Mammary epithelial cell (primary cell): ENCODE measurements around the gene KAZN.

Experiments
- CTCF ChIP-seq, 2 donors: IDR thresholded peaks in 1 of 2; conservative IDR thresholded peaks in 1 of 2; 2 replicates each; pipeline ENCODE4 v1.5.1; 2011 to 2012; ENCODE audit warnings: inconsistent platforms in 2 of 2, low read length in 2 of 2, mild to moderate bottlenecking in 2 of 2, control low read depth in 1 of 2, low read depth in 1 of 2; ENCODE audit not compliant: insufficient read depth in 1 of 2; ENCODE audit errors: extremely low read depth in 1 of 2
- EZH2 ChIP-seq: IDR thresholded peaks from 2 replicates; pipeline ENCODE4 v1.6.1; 2012; ENCODE audit warnings: low read length, inconsistent platforms, borderline replicate concordance

- TF ChIP-seq CTCF (conservative IDR thresholded peaks at IDR 0.05 in 1 of 2, IDR thresholded peaks at IDR 0.05 in 1 of 2; ENCODE audit: extremely low read depth in 1 of 2, insufficient read depth in 1 of 2, low read depth in 1 of 2, low read length in 2 of 2) (no peak), EZH2 (no peak)
Observed at GRCh38 chr1:14986168-14986567, 387.7 kb downstream of the KAZN start.
